C1 segment of cervical spinal cord (tissue), 14 donors: ENCODE data around the gene NKG7.

Experiments used
- DNase-seq, 14 donors: peaks; one replicate each; lab custom pipeline; 2025; lab: John Stamatoyannopoulos, UW

The NKG7 gene

GRCh38 chr19:51338563-51339312 lies 33.7 kb downstream of the NKG7 start:
- DNase-seq = peak in 12 of 14 donors; percentile 30 to 82 (median 59)

GRCh38 chr19:51337861-51338562 lies 34.4 kb downstream of the NKG7 start:
- no peak for DNase-seq

DNA sequence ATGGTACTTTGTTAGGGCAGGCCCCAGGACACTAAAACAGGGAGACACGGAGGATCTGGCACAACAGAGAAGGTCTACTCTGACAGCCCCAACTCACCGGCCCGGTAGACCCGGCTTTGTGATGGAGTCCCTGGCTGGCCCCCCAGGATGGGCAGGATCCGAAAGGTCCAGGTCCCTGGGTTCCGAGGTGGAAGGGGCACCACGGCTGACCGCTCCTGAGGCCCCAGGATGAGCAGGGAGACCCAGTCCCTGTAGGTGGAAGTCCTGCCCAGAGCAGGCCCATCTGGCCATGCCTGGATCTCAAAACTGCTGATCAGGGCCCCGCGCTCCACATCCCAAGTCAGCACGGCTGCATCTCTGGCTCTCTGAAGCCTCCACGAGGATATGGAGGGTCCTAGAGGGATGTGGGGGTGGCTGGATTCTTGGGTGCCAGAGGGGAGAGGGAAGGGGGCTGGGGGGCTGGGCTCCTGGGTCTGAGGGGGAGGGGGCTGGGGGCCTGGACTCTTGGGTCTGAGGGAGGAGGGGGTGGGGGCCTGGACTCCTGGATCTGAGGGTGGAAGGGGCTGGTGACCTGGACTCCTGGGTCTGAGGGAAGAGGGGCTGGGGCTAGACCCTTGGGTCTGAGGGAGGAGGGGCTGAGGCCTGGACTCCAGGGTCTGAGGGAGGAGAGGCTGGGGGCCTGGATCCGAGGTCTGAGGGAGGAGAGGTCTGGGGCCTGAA lies 35.2 kb downstream of the NKG7 start:
- no peak for DNase-seq

GRCh38 chr19:51333836-51334460 lies 38.5 kb downstream of the NKG7 start:
- DNase-seq = peak in 3 of 14 donors; percentile 21 to 97 (median 33)

DNA sequence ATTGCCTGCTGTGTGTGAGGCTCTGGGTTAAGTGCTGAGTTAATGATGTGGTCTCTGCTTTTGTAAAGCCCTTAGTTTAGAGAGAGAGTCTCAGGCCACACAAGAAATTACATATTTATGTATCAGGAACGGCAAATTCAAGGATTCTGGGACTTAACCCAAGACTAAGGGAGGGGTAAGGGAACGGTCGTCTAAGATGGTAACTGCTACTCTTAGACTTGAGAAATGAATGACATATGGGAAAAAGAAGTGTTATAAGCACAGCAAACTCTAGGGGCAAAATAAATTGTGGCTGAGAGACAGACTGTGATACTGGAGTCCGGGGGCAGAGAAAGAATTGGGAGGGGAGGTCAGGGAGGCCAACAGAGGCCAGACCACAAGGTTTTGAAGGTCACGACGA lies 40.7 kb downstream of the NKG7 start:
- DNase-seq = no peak

- no peak for DNase-seq
These were observed 41.3 kb downstream of the NKG7 start for GRCh38 chr19:51331193-51331592.

- no peak for DNase-seq
These were observed 42.1 kb downstream of the NKG7 start for GRCh38 chr19:51330366-51330765.

DNA sequence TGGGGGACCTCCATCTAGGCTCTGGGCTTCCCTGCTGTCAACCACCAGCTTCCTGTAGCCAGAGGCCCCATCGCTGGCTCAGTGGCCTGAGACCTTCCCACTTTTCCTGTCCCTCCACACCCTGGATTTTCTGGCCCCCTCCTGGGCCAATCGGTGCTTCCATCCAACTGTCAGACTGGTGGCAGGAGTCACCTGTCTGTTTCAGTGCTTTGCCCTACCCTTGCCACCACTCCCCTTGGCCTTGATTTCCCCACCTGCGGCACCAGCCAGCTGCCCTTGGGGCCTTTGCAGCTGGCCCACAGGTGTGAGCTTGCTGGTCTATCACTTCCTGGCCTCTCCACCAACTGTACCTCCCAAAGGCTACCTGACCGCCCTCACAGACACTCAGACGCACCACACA lies 43.0 kb downstream of the NKG7 start:
- DNase-seq = no peak

DNA sequence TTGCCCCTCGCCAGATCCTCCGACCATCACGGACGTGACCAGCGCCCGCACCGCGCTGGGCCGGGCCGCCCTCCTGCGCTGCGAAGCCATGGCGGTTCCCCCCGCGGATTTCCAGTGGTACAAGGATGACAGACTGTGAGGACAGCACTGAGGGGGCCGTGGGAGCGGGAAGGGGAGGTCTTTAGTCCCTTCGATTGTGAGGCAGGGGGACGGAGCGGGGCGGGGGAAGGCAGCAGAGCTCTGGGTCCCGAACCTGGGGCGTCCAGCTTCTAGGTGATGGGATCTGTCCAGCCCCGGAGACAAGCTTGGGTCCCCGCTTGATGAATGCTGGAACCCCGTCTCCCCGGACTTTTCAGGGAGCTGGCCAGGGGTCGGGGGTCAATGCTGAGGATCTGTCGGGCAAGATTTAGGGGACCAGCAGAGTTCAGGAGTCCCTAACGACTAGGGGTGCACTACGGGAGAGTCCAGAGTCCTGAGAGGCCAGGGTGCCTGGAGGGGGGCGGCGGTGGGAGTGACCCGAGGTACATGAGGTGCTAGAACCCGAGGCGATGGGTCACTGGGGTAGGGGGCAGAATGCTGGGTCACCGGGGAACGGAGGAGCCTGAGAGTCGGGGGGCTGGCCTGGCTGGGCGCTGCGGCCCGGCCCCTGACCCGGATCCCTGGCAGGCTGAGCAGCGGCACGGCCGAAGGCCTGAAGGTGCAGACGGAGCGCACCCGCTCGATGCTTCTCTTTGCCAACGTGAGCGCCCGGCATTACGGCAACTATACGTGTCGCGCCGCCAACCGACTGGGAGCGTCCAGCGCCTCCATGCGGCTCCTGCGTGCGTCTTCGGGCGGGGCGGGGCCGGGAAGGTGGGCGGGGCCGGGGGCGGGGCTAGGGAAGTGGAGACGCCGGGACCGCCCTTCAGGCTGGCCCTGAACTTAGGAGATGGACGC lies 45.1 kb downstream of the NKG7 start:
- DNase-seq = peak in 2 of 14 donors; percentile 11 to 16

DNA sequence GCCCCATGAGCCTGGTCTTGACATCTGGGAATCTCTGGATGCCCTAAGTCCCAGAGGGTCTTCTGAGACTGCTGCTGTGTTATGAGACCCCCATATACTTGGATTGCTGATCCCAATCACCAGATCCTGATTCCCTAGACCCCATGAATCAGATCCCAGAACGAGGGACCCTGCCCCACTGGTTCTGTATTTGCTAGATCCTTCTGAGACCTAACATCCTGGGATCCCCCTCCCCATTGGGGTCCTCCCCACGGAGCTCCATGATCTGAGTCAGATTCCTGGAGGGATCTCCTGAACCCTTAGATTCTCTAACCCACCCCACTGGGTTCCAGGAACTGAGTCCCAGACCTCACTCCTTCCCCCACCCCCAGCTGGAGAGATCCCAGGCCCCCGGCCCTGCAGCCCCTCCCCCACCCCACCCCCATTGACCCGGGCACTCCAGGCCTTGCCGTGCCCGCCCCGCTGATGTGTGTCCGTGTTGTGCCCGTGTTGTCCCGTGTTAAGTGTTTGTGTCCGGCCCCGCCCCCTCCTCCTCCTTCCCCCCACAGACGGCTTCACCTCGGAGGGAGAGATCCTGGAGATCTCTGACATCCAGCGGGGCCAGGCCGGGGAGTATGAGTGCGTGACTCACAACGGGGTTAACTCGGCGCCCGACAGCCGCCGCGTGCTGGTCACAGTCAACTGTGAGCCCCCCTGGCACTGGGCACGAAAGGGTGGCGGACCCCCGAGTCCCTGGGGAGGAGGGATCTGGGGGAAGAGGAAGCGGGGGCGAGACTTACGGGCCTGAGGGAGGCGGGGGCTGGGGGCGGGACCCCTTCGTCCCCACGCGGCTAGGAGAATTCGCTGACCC lies 46.0 kb downstream of the NKG7 start:
- DNase-seq = no peak

GRCh38 chr19:51325161-51325976 lies 47.1 kb downstream of the NKG7 start:
- DNase-seq = no peak

- peak in 1 of 14 donors; percentile 71 for DNase-seq
These were observed 48.3 kb downstream of the NKG7 start for GRCh38 chr19:51324167-51324481.

DNA sequence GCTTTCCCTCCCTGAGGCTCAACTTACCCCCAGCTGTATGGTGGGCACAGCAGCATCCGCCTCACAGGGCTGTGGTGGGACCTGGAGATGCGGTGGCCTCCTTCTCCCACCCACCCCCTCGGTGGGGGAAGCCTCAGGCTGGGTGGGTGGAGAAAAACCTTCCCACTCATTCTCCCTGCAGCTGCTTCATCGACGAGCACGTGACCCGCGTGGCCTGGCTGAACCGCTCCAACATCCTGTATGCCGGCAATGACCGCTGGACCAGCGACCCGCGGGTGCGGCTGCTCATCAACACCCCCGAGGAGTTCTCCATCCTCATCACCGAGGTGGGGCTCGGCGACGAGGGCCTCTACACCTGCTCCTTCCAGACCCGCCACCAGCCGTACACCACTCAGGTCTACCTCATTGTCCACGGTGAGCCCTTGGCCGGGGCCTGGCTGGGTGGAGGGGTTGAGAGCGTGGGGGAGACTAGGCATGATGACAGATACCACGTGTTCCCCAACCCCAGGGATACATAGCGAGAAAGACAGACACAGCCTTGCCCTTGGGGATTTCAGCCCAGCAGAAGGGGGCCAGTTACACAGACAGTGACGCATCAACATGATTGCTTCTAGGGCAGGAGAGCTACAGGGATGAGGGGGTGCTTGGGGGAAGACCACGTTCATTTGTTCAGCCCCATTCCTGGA lies 48.8 kb downstream of the NKG7 start:
- DNase-seq = no peak

DNA sequence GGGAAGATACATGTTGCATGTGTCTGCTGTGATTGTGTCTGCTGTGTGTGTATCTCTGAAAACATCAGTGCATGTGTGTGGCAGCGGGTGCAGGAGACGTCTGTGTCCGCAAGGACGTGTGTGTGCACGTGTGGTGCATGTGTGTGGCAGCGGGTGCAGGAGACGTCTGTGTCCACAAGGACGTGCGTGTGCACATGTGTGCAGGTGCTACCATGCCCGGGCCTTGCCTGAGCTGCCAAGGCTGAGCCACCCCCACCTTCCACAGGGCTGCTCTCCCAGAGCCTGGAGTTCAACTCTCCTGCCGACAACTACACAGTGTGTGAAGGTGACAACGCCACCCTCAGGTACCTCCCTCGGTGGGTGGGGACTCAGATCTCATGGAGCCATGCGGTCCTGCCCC lies 50.7 kb downstream of the NKG7 start:
- DNase-seq = peak in 1 of 14 donors; percentile 9
